GM18858 (cell line): ENCODE data around the gene CSAD.

ENCODE experiments used
- ATAC-seq: cut with Tn5 transposase; IDR thresholded peaks from one replicate; pipeline ENCODE4 v1.9.1; 2021; ENCODE audit not compliant: unreplicated experiment

The CSAD gene

DNA sequence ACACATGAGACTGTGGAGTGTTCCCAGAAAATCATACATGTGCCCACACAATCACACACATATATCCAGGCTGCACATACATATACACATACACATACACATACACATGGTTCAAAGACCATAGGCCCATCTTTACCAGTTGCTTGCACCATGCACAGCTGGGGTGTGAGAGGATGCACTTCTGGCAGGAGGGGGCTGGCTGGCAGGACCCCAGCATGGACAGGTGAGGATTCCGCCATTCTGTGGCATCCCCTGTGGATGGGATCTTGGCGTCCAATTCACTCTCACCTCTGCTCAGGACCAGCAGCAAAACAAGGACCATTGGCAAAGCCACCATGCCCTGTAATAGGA lies 19.4 kb upstream of the CSAD start:
- no peak for ATAC-seq

DNA sequence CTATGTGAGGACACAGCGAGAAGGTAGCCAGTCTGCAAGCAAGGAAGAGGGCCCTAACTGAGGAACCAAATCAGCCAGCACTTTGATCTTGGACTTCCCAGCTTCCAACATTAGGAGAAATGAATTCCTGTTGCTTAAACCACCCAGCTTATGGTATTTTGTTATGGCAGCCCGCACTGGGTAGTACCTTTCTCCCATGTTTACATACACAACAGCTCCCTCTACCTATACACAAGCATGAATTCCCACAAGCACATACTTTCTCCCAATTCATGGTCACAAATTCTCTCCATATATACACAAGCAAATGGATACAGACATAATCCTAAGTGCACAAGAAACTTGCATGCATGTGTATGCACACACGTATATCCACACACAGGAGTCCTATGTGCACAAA lies 19.0 kb upstream of the CSAD start:
- no peak for ATAC-seq

GRCh38 chr12:53198486-53199110 lies 17.9 kb upstream of the CSAD start:
- ATAC-seq: no peak

- no peak for ATAC-seq
Observed at GRCh38 chr12:53197011-53197640, 16.4 kb upstream of the CSAD start.

- ATAC-seq: no peak
Observed at GRCh38 chr12:53196486-53196885, 15.8 kb upstream of the CSAD start.

- no peak for ATAC-seq
Observed at GRCh38 chr12:53195516-53196420, 15.0 kb upstream of the CSAD start.

DNA sequence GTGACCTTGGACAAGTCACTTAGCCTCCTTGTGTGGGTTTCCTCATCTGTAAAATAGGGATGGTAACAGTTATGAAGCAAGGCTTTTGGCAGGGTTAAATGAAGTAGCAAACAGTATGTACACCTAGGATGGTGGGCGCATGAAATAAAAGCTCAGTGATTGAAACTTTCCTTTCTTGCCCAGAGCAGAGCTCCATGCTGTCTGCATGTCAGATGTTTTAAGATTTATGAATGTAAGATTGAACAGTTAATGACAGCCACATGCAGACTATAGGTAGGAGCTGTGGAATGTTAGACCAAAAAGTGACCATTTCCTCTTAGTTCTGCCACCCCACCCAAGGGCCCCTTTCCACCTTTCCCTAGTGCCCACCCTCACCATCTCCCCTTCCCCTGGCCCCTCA lies 14.2 kb upstream of the CSAD start:
- no peak for ATAC-seq

DNA sequence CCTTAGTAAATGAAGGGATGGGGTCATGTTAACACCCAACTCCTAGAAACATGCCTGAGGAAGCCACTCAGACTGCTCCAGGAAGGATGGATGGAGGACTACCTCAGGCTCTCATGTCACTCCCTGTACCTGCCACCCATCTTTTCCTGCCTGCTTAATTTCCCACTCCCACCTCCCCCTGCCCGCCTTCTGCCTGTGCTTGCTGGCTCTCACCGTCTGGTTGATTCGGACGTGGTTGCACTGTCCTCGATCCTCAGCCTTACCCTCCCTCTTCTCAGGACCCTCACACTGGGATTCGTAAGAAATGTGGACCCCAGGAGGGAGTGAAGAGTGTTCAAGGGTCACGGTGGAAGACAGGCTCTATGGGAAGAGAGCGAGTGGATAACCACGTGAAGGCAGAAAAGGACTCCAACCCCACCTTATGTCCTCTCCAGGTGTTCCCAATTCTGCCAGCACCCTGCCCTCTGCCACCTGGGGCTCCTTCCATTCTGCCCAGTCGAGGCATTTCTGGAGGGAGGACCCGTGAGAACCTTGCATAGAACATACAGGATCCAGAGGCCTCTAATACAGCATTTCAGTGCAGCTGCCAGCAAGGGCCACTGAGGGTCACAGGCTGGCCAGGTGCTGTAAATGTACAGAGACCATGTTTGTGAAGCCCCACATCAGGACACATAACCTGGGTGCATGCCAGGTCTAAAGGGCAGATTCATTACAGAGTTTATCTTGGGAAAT lies 13.4 kb upstream of the CSAD start:
- ATAC-seq: no peak

GRCh38 chr12:53193040-53193439 lies 12.3 kb upstream of the CSAD start:
- no peak for ATAC-seq

DNA sequence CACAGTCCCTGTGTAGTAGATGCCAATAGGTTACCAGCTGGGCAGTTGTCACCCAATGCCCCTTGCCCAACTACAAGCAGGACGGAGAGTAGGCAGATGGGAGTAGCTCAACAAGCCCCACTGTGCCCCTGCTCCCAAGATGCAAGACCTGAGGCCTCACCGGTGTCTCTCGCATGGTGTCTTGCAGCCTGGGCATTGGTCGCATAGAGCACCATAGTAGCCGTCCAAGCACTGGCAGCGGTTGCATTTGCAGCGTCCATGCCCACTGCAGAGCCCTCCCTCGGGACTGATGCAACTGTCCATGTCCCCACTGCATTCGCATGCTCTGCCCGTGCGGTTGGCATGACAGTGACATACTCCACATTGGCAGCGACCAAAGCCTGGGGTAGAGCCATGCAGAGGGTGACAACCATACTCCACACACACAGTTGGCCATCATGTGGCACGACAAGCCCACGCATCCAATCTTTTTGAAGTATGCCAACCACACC lies 11.9 kb upstream of the CSAD start:
- no peak for ATAC-seq

GRCh38 chr12:53191885-53192530 lies 11.3 kb upstream of the CSAD start:
- no peak for ATAC-seq

GRCh38 chr12:53191096-53191884 lies 10.6 kb upstream of the CSAD start:
- ATAC-seq: no peak

DNA sequence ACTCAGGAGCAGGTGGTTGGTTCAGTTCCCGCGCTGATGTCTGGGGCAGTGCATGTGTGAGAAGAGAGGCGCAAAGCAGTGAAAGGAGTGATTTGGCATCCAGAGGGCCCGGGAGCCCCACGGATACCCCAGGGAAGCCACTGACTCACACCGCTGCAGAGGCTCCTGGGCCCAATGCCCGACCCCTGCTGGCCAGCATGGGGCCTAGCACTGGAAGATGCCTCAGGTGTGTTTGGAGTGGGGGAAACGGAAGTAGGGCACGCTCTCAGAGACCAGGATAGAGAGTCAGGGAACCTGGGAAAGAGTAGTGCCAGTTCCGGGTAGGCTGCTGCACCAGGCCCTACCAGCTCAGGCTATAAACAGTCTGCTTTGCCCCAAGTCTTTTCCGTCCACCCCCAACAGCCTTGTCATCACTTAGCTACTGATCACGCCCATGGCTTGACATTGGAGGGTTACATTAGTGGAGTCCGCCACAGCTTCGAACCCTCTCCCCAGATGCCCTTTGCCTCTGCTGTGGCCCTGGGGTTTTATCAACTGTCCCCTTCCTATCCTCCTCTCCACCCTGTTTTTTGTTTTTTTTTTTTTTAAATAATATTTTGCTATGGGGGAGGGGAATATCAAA lies 9.5 kb upstream of the CSAD start:
- no peak for ATAC-seq

- no peak for ATAC-seq
Observed at GRCh38 chr12:53187145-53187899, 6.6 kb upstream of the CSAD start.

DNA sequence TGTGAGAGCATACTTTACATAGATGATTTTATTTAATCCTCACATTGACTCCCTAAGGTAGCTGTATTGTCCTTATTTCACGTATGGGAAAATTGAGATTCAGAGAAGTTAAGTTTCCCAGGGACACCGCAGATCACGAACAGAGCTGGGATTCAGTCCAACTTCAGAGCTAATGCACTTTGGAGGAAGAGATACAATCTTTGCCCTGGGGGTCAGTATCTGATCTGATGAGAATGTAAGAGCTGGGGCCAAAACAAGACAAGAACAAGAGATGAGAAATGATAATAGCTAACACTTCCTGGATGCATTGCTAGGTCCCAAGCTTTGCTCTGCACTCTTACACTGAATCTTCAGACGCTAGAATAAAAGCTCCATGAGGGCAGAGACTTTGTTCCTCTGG lies 6.0 kb upstream of the CSAD start:
- ATAC-seq: no peak

DNA sequence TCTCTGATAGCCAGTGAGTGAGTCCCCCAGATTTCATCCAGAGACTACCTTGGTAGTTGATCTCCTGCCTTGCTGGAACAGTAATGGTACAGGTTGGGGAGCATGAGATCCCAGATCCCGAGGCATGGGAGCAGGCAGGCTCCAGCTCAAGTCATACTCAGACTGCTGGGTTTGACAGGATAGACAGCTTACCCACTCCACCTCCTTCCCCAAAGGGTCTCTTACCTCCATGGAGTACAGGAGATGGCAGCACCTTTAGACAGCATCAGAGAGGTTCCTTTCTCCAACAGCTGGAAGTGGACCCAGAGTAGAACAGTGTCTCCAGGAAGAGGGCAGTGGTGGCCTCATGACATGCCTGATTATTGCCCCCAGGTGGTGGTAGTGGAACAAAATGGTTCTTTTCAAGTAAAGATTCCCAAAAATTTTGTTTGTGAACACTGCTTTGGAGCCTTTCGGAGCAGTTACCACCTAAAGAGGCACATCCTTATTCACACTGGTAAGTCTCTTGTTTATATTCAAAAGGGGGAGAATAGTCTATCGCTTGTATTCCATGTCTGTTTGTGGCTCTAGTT lies 4.9 kb upstream of the CSAD start:
- ATAC-seq: no peak

- no peak for ATAC-seq
Observed at GRCh38 chr12:53184828-53185227, 4.1 kb upstream of the CSAD start.

- no peak for ATAC-seq
Observed at GRCh38 chr12:53182903-53183302, 2.2 kb upstream of the CSAD start.

DNA sequence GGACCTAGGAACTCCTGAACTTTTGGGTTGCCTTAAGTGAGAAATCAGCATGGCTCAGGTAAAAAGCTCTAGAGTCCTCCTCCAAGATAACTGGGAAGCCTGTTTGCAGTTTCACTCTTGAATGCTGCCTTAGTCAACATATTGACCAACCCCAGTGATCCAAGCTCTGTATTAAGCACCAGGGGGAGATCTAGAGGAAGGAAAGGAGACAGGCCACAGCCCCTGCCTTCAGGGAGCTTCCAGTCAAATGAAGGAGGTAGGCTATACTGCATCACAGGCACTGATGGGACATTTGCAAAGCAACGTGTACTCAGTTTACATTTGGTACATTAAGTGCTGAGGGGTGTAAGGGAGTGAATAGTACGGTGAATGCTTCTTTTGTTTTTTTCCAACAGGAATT lies 1.2 kb upstream of the CSAD start:
- no peak for ATAC-seq
